Measurements from ENCODE around the gene CYB561D1.
A peak's percentile ranks its signal among the peaks of the same experiment; 100 is the strongest.

CYB561D1 gene

GRCh38 chr1:109481646-109482045 is 12.2 kb upstream of the CYB561D1 start:
- DNase-seq (ENCODE audit: low read depth in 3 of 3) = no peak

- DNase-seq (ENCODE audit: low read depth in 3 of 3) = no peak
Observed at GRCh38 chr1:109482242-109482641, 11.7 kb upstream of the CYB561D1 start.

- peak in 1 of 3 experiments; percentile 17 for DNase-seq (ENCODE audit: low read depth in 3 of 3)
Observed at GRCh38 chr1:109482791-109483671, 10.9 kb upstream of the CYB561D1 start.

- peak; percentile 81 to 89 (median 88) for DNase-seq (ENCODE audit: low read depth in 3 of 3)
Observed at GRCh38 chr1:109483672-109484518, 10.0 kb upstream of the CYB561D1 start, which contains the start of gene ATXN7L2. TSS of gene ATXN7L2 (plus strand) at chr1:109483905. CDS start at chr1:109483954, 49 bp downstream.

GRCh38 chr1:109484519-109484975 is 9.3 kb upstream of the CYB561D1 start:
- peak in 1 of 3 experiments; percentile 14 for DNase-seq (ENCODE audit: low read depth in 3 of 3)

- DNase-seq (ENCODE audit: low read depth in 3 of 3) = peak in 1 of 3 experiments; percentile 16
Observed at GRCh38 chr1:109485001-109485400, 8.9 kb upstream of the CYB561D1 start.

- DNase-seq (ENCODE audit: low read depth in 3 of 3) = no peak
Observed at GRCh38 chr1:109487261-109487660, 6.6 kb upstream of the CYB561D1 start.

- DNase-seq (ENCODE audit: low read depth in 3 of 3) = no peak
Observed at GRCh38 chr1:109488201-109488600, 5.7 kb upstream of the CYB561D1 start.

- DNase-seq (ENCODE audit: low read depth in 3 of 3) = no peak
Observed at GRCh38 chr1:109488696-109489095, 5.2 kb upstream of the CYB561D1 start.

- DNase-seq (ENCODE audit: low read depth in 3 of 3) = peak; percentile 55 to 60 (median 57)
Observed at GRCh38 chr1:109490029-109490933, 3.6 kb upstream of the CYB561D1 start.

GRCh38 chr1:109490934-109491302 is 3.0 kb upstream of the CYB561D1 start:
- DNase-seq (ENCODE audit: low read depth in 3 of 3) = no peak

GRCh38 chr1:109491372-109491771 is 2.5 kb upstream of the CYB561D1 start:
- no peak for DNase-seq (ENCODE audit: low read depth in 3 of 3)

- DNase-seq (ENCODE audit: low read depth in 3 of 3) = no peak
Observed at GRCh38 chr1:109492779-109493178, 1.1 kb upstream of the CYB561D1 start.

- no peak for DNase-seq (ENCODE audit: low read depth in 3 of 3)
Observed at GRCh38 chr1:109493227-109493626, 667 bp upstream of the CYB561D1 start.

- DNase-seq (ENCODE audit: low read depth in 3 of 3) = no peak
Observed at GRCh38 chr1:109495738-109496137, 1.8 kb downstream of the CYB561D1 start.

GRCh38 chr1:109497449-109498160 is 3.7 kb downstream of the CYB561D1 start:
- DNase-seq (ENCODE audit: low read depth in 3 of 3) = no peak

GRCh38 chr1:109498161-109498801 is 4.4 kb downstream of the CYB561D1 start:
- DNase-seq (ENCODE audit: low read depth in 3 of 3) = peak in 1 of 3 experiments; percentile 19

GRCh38 chr1:109499081-109499480 is 5.2 kb downstream of the CYB561D1 start:
- no peak for DNase-seq (ENCODE audit: low read depth in 3 of 3)

- DNase-seq (ENCODE audit: low read depth in 3 of 3) = peak in 1 of 3 experiments; percentile 65
Observed at GRCh38 chr1:109499661-109500536, 6.0 kb downstream of the CYB561D1 start.
